GM18517 (cell line): ENCODE results near the gene SIDT1.

Source experiments
- ATAC-seq: cut with Tn5 transposase; IDR thresholded peaks from one replicate; pipeline ENCODE4 v1.9.1; 2021; ENCODE audit warnings: mild to moderate bottlenecking, moderate library complexity; ENCODE audit not compliant: unreplicated experiment

SIDT1 gene

GRCh38 chr3:113594066-113594465, 61.7 kb downstream of the SIDT1 start:
- no peak for ATAC-seq

GRCh38 chr3:113597596-113598354, 65.4 kb downstream of the SIDT1 start:
- no peak for ATAC-seq

DNA sequence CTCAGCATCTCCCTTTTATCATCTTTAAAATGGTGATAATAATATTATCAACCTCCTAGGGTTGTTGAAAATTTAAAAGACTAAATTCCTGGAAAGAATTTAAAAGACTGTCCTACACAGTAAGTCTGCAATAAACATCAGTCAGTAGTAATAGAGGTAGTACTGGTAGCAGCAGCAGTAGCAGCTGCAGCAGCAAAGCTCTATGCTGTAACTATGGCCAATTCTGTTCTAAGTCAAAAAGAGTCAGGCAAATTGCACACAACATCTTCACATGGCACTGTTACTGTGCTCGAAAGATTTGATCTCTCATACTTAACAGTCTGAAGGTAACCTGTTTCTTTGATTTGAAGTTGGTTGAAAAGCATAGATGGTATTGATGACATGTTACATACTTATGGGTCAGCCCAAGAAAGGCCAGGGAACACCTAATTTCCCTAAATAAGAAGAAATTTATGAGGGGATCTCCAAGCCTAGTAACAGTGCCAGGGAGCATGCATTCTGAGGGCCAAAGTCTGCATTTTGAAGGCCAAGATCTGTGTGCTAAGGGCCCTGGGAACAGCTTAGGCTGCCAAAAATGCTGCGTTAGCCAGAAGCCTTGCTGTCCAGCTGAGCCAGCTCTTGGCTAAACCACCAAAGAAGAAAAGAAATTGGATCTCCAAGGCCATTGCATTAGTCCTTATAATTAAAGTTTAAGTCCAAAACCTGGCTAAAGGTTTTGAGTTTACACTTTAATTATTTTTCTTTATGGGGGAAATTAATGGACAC, 68.2 kb downstream of the SIDT1 start:
- ATAC-seq = no peak

DNA sequence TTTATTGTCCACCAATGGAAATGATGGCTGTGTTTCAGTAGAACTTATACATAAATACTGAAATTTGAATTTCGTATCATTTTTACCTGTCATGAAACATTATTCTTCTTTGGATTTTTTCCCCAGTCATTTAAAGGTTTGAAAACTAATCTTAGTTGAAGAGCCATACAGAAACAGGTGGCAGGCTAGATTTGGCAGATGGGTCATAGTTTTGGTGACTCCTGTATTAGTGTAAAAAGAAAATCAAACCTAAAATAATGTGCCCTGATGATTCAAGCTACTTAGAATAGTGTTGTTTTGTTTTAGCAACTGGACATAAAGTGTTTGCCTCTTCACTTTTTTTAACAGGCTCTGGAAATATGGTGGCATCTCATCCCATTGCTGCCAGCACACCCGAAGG, 68.9 kb downstream of the SIDT1 start:
- no peak for ATAC-seq

DNA sequence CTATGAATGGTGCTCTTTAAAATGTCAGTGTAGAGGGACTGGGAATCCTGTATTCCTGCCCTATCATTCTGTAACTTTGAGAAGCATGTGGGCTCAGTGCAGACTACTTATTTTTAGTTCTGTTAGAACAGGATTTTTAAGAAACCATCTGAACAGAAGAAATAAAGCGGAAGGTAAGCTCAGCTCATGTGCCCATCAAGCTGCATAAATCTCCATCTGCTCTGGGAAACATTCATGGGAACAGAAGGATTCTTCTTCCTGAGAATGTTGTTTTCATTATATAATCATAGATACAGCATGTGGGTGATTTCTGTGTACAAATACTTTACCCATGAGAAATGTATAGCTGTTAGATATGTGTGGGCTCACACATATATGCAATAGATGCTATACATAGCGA, 69.9 kb downstream of the SIDT1 start:
- ATAC-seq = no peak

DNA sequence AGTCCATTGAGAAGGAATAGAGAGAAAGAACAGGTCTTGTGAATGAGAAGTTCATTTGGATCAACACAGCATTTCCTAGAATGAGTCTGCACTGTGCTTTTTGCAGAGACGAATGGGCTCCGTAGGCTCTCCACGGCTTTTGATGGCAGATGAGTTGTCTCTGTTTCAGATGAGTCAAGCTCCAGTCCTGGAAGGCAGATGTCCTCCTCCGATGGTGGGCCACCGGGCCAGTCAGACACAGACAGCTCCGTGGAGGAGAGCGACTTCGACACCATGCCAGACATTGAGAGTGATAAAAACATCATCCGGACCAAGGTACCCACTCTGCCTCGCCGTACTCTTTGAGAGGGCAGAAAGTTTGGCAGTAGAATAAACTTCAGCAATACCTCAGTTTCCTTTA, 70.5 kb downstream of the SIDT1 start:
- no peak for ATAC-seq

DNA sequence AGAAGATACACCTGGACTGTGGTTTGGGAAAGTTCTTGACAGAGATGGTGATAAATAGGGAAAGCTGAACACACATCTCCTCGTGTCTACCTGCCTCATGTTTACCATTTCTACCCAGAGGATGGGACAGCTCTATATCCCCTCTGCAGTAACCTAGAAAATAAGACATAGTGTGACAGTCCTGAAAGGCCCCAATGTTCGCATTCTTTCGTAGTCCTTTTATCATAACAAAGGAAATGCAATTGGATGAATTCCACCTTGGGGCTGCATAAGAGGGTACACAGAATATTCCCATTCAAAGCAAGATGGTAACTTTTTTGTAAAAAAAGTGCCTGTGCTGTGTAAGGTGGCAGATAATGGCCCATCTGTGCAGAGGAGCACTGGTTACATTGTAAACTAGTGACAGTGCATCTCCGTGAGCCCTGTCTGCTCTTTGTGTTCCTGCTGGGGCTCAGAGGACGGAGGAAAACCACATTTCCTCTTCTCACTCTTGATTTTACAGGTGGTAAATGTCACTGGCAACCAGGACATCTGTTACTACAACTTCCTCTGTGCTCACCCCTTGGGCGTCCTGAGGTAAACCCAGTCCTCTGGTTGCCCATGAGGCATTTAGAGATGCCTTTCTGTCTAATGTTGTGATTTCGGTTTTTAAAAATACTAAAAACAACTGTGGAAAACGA, 74.3 kb downstream of the SIDT1 start:
- peak; percentile 99 for ATAC-seq

DNA sequence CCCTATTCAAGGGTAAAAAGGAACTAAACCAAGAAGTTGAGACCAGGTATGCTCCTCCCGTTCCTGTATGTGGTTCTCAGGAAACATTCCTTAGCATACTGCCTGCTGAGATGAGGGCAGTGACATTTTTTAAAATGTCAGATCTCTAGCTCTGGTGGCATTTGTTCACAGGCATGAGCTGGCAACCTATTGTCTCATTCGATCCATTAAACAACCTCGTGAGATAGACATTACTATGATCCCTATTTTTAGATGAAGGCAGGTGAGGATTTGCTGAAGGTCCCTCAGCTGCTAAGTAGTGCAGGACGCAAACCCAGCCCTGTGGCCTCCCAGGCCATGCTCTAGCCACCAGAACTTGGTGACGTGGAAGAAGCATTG, 74.9 kb downstream of the SIDT1 start:
- ATAC-seq = peak; percentile 8

DNA sequence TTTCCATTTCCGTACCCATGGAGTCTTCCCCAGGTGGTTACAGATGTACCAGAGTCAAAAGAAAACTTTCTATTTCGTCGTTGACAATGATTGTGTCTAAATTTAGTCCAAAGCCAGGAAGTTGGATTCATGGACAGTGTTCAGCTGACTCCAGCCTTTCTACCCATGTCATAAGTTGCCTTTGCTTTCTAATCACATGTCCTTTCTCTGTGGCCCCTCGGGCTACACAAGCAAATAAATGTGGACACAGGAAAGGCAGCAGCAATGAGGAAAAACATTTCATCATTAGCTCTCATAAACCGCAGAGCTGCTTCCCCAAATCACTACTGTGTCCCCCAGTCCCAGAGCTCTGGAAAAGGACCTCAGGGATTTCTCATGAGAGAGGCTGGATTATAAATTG, 82.0 kb downstream of the SIDT1 start:
- no peak for ATAC-seq

DNA sequence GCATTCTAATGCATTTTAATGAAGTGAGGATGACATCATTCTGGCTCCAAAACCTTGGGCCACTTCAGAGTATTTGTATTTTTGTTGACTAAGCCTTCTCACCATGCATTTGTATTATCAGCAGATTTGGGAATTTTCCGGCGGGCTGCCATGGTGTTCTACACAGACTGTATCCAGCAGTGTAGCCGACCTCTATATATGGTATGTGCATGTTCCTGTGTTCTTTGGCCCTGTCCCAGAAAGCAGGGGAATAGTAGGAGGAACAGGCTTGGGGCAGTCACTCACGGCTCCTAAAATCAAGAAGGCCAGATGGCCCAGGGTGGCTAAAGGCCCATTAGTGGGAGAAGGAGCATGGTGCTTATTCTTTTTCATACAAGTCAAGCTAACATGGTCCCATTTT, 83.6 kb downstream of the SIDT1 start:
- ATAC-seq = no peak

DNA sequence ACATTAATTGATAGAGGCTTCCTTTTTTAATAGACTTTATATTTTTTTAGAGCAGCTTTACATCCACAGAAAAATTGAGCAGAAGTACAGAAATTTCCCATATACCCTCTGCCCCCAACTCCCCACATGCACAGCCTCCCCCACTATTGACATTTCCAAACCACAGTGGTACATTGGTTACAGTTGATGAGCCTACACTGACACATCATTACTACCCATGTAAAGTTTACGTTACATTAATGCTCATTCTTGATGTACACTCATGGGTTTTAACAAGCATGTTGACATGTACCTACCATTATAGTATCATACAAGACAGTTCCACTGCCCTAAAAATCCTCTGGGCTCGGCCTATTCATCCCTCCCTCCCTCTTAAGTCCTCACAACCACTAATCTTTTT, 85.4 kb downstream of the SIDT1 start:
- no peak for ATAC-seq

GRCh38 chr3:113620091-113620490, 87.7 kb downstream of the SIDT1 start:
- no peak for ATAC-seq

DNA sequence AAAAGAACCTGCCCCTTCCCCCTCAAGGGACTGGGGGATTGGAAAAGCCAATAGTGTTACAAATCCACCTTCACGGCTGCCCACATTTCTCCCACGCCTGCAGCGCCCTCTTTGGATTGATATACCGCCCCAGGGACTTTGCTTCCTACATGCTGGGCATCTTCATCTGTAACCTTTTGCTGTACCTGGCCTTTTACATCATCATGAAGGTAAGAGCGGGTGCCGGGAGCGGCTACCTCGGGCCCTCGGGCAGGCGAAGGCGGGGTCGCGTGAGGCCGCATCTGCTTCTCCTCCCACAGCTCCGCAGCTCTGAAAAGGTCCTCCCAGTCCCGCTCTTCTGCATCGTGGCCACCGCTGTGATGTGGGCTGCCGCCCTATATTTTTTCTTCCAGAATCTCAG, 91.0 kb downstream of the SIDT1 start:
- no peak for ATAC-seq

DNA sequence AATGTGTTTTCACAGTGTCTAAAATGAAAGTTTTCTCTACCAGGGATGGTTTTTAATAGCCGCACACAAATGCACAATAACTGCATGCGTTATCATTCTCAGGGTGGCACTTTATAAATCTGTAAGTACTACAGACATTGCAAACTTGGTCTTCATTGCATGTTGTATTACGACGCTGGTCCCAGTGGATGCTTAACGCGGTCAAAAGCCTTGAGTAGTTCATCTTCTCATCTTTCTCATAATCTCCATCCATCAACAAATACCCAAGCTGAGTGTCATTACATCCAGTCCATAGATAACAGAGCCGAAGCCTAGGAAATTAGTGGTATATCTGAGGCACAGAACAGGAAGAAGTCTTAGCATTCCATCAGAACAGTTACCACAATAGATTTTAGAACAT, 91.5 kb downstream of the SIDT1 start:
- no peak for ATAC-seq

DNA sequence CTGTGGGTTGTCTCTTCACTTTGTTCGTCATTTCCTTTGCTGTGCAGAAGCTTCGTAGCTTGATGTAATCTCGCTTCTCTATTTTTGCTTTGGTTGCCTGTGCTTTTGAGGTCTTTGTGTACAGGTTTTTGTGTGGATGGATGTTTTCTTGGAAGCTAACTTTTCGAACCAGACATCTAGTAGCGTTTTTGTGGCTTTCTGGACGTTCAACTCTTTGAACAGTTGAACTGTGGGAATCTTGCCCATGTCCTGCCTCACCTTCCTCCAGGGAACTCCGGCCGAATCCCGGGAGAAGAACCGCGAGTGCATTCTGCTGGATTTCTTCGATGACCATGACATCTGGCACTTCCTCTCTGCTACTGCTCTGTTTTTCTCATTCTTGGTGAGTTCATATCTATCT, 93.5 kb downstream of the SIDT1 start:
- no peak for ATAC-seq

DNA sequence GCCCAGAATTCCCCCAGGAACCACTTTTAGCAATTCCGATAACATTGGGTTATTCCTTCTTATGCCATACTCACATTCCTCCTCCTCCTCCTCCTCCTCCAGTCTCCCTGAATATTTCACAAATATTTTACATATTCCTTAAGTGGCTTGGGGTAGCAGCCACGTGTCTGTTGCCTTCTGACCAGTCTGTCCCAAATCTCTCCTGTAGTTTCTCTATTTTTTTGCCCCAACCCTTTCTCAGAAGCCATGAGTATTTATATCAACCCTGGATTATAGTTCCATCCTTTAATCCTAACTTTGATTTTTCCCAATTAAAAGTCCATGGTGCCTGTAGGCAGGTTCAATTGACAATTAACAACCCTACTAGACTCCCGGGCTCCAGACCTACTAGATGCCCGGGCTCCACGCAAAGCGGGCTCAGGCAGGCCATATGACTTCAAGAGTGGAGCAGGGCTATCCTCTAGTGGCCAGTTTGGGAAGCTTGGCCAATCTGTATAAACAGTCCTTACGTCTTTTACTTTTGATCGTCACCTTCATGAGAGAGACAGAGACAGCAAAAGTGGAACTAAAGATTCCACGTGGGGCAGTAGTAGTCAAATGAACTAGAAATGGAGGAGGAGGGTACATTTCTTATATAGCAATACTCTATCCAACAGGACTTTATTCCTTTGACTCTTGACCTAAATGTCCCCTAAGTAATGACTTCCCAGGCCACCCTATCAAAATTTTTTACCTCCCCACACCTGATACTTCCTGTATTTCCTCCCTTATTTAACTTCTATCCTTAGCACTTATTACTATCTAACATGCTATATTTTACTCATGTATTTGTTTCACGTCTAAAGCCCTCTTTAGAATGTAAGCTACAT, 94.4 kb downstream of the SIDT1 start:
- ATAC-seq = peak; percentile 67

DNA sequence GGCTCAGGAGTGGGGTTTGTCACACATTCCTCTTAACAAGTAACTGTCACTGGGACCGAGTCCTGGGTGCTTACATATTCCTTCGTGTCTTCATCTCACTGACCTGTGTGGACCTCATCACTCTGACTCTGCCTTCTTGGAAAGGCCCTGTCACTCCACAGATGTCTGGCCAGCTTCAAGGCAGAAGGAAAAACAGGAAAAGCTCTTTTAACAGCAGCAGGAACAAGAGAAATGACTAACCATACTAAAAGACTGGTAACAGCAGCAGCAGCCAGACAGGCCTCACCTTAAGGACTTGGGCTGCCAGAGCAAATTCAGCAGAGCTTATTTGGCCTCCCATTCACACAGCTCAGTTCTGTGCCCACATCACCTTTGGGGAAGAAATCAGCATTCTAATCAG, 96.0 kb downstream of the SIDT1 start:
- ATAC-seq = no peak

DNA sequence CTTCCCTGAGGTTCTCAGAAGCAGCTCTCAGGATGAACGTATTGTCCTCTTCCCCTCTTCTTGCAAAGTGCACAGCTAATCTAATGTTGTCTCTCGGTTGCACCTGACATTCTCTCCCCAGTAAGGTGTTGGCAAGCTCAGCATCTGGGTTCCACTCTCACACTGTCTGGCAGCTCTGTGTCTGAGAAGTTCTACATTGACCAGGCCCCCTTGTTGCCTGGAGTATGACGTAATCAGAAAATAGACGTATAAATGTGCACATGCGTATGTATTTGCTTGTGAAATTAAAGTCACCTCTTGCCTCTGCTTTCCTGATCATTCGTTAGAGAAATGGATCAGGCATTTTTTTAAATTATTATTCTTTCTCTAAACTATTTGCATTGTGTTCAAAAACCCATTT, 96.4 kb downstream of the SIDT1 start:
- no peak for ATAC-seq

- ATAC-seq = no peak
Observed at GRCh38 chr3:113629584-113630421, 97.4 kb downstream of the SIDT1 start.

GRCh38 chr3:113630956-113631542, 98.7 kb downstream of the SIDT1 start:
- ATAC-seq = no peak
